ENCODE data around the gene CHN1.

Gene CHN1

GRCh38 chr2:174979996-174980395 lies 25.2 kb downstream of the CHN1 start:
- DNase-seq (ENCODE audit: low read depth): no peak
- H3K4me3 ChIP-seq (ENCODE audit: low read depth, low read length): no peak overlapping the region
- no peak for TF ChIP-seq CTCF (IDR thresholded peaks at IDR 0.05; ENCODE audit: low read depth, low read length, missing control alignments)

GRCh38 chr2:174977364-174977763 lies 27.8 kb downstream of the CHN1 start:
- no peak for DNase-seq (ENCODE audit: low read depth)
- H3K4me3 ChIP-seq (ENCODE audit: low read depth, low read length): no peak overlapping the region
- TF ChIP-seq CTCF (IDR thresholded peaks at IDR 0.05; ENCODE audit: low read depth, low read length, missing control alignments): no peak

GRCh38 chr2:174974131-174974530 lies 31.1 kb downstream of the CHN1 start:
- no peak for TF ChIP-seq CTCF (IDR thresholded peaks at IDR 0.05; ENCODE audit: low read depth, low read length, missing control alignments)
- no peak overlapping the region for H3K4me3 ChIP-seq (ENCODE audit: low read depth, low read length)
- DNase-seq (ENCODE audit: low read depth): no peak

- no peak overlapping the region for H3K4me3 ChIP-seq (ENCODE audit: low read depth, low read length)
- no peak for DNase-seq (ENCODE audit: low read depth)
- no peak for TF ChIP-seq CTCF (IDR thresholded peaks at IDR 0.05; ENCODE audit: low read depth, low read length, missing control alignments)
These were observed 32.3 kb downstream of the CHN1 start for GRCh38 chr2:174972924-174973323.

GRCh38 chr2:174971868-174972781 lies 33.1 kb downstream of the CHN1 start:
- no peak for DNase-seq (ENCODE audit: low read depth)
- TF ChIP-seq CTCF (IDR thresholded peaks at IDR 0.05; ENCODE audit: low read depth, low read length, missing control alignments): no peak
- H3K4me3 ChIP-seq (ENCODE audit: low read depth, low read length): no peak overlapping the region

- DNase-seq (ENCODE audit: low read depth): no peak
- no peak for TF ChIP-seq CTCF (IDR thresholded peaks at IDR 0.05; ENCODE audit: low read depth, low read length, missing control alignments)
- H3K4me3 ChIP-seq (ENCODE audit: low read depth, low read length): no peak overlapping the region
These were observed 35.1 kb downstream of the CHN1 start for GRCh38 chr2:174970092-174970491.
